T-helper 9 cell (primary cell): Measurements from ENCODE around the gene ZSCAN31.
"Not testable (repeated sequence)": the region's sequence is repeated elsewhere in the genome, so short reads cannot be mapped to it uniquely, and the experiment has no call there.

Experiments
- DNase-seq: peaks from one replicate; pipeline ENCODE4 v3.0.0-alpha.2; 2020

Gene ZSCAN31

DNA sequence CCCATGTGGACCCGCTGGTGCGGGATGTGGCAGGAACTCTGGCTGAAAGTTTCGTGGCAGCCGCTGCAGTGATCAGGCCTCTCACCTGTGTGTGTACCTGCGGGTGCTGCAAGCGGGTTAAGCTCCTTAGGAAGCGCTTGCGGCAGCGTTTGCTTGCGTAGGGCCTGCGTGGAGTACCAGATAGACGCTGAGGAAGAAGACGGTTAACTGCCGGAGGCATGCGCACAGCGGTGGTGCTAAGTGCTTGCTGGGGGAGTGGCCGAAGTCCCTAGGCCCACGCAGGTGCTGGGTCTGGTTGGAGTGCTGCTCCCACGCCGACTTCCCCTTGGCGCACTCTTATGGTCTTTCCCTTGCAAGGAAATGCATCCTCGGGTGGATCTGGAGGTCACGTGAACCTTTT, 23.0 kb downstream of the ZSCAN31 start:
- DNase-seq = no peak

DNA sequence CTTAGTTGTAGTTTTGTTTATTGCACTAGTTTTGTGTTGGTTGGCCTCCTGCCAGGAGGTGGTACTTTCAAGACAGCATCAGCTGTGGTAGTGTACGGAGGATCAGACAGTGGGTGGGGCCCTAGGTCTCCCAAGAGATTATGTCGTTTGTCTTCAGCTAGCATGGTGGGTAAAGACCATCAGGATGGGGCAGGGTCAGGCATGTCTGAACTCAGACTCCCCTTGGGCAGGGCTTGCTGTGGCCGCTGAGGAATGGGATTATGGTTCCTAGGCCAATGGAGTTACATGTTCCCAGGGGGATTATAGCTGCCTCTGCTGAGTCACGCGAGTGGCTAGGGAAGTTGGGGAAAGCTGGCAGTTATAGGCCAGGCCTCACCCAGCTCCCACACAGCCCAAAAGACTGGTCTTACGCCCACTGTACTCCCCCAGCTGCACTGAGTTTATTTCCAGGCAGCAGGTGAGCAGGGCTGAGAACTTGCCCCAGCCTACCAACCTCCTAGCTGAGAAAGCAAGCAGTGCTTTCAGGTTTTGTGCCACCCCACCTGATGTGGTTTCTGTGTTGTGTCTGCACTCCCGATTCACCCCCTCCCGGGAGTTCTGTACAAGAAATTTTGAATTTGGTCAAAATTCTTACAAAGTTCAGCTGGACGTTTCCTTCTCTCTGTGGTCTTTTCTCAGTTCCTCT, 24.7 kb downstream of the ZSCAN31 start:
- no peak for DNase-seq

DNA sequence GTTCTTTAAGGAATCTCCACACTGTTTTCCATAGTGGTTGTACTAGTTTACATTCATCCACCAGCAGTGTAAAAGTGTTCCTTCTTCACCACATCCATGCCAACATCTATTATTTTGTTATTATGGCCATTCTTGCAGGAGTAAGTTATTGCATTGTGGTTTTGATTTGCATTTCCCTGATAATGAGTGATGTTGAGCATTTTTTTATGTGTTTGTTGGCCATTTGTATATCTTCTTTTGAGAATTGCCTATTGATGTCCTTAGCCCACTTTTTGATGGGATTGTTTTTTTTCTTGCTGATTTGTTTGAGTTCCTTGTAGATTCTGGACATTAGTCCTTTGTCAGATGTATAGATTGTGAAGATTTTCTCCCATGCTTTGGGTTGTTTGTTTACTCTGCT, 29.6 kb downstream of the ZSCAN31 start:
- not testable (repeated sequence) for DNase-seq

DNA sequence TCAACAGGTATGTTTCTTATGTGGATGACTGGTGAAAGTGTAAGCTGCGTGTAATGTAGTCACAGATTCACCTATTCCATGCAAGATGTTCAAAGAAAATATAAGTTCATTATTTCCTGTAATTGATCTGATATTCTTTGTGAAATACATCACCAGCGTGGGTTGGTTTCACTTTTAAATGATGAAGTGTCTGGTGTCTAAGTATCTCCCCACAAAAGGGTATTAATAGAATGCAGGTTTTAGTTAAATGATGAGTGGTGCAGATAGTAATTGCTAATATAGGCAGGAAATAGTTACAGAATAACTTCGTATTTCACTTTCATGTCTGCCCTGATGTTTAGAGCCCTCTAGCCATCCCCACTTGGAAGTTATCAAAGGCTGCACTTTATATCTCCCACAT, 32.4 kb downstream of the ZSCAN31 start:
- DNase-seq = no peak

DNA sequence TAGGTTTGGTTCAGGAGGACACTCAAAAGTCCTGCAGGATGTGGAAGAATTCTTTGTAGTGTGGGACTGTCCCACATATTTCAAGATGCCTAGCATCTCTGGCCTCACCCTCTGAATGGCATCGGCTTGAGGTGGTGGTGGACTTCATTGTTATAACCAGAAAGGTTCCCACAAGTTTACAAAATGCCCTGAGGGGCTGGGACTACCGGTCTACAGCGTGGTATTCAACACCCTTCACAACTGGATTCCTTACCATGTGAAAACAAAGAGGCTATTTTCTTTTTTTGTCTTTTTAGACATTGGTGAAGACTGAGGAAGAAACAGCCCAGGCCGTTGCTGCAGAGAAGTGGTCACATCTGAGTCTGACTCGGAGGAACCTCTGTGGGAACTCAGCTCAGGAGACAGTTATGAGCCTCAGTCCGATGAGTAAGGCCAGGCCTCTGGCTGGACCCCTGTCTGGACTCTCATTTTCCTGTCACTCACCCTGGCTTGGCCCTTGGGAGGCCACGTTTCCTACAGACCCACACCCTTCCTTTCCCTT, 39.4 kb downstream of the ZSCAN31 start:
- DNase-seq = no peak

DNA sequence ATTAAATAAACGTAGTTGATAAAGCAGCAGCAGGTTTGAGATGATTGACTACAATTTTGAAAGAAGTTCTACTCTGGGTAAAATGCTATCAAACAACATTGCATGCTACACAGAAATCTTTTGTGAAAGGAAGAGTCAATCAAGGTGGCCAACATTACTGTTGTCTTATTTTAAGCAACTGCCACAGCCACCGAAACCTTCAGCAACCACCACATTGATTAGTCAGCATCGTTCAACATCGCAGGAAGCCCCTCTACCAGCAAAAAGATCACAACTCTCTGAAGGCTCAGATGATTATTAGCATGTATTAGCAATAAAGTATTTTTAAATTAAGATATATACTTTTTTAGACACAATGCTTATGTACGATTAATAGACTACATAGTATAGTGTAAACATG, 40.6 kb downstream of the ZSCAN31 start:
- DNase-seq = no peak

DNA sequence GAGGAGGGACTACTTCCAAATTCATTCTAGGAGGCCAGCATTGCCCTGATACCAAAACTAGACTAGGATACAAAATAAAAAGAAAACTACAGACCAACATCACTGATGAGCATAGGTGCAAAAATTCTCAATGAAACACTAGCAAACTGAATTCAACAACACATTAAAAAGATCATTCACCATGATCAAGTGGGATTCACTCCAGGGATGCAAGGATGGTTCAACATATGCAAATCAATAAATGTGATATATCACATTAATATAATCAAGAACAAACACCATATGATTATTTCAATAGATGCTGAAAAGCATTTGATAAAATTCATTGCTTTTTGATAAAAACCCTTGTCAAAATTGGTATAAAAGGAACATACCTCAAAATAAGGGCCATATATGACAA, 44.4 kb downstream of the ZSCAN31 start:
- no peak for DNase-seq

DNA sequence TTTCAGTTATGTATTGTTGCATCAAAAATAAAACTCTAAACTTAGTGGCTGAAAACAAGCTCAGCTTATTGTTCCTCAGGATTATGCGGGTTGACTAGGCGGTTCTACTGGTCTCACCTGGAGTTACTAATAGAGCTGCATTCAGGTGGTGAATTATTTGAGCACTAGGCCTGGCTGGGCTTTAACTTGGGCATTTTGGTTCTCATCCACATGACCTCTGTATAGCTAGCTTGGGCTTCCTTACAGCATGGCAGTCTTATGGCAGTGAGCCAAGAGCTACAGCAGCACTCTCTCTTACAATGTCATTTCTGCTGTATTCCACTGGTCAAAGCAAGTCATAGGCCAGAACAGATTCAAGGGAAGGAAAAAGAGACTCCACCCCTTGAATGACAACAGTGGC, 53.0 kb downstream of the ZSCAN31 start:
- DNase-seq = no peak

DNA sequence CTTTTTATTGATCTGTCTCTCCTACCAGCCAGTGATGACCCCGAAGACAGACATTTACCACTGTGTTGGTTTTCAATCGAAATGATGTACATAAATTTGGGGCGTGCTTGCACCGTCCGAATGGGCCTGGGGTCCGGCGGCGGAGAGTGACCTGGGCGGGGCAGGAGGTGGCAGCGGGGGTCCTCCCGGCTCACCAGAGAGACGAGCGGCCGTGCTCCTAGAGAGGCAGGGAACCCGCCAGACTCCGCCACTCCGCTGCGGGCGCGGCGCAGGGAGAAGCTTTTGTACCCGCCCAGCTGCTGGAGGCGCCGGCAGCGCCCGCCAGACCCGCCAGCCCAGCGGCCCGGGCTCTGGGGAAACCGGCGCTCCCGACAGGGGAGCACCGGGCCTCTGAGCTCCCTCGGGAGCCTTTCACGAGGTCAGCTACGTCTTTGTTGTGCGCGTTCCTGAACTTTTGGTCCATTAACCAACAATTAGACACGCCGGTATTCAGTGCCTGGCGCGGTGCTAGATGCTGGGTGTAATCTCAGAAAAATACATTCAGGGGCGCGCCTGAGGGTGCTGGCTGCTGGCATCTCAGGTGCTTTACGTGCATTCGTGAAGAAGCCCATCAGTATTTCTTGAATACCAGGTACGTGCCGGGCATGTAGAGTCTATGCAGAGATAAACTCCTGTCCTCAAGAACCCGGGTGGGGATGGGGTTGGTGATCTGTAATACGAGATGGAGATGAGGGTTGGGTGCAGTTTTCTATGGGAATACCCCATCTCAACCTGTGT, 54.5 kb downstream of the ZSCAN31 start, which contains the start of gene PGBD1:
Gene PGBD1, plus strand, starts transcription at position 285 of the 777 bp plus-strand sequence. CDS start 2,242 bp downstream, outside the sequence.
- peak; percentile 19 for DNase-seq

DNA sequence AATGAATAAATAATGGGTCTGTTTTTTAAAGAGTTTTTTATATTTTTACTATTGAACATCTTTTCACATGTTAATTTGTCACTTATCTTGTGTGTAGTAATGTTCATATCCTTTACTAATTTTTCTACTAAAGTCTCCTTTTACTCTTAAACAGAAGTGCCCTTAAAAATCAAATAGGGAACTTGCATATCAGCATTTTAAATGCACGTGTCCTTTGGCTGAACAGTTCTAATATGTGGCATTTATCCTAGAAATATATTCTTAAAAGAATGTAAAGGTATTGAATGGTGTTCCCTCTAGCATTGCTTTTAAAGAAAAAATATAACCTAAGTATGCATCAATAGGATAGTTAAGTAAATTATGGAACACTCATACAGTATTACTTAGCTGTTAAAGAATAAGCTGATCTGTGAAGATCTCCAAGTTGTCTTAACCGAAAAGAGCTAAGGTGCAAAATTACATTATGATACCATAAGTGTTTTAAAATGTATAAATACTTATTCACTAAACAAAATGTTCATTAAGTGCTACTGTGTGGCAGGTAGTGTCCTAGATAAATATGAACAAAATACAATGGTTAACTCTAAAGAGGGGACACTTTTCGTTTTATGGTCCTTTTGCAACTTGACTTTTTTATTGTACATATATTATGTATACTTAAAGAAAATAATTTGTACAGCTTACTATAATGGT, 55.2 kb downstream of the ZSCAN31 start:
- no peak for DNase-seq

DNA sequence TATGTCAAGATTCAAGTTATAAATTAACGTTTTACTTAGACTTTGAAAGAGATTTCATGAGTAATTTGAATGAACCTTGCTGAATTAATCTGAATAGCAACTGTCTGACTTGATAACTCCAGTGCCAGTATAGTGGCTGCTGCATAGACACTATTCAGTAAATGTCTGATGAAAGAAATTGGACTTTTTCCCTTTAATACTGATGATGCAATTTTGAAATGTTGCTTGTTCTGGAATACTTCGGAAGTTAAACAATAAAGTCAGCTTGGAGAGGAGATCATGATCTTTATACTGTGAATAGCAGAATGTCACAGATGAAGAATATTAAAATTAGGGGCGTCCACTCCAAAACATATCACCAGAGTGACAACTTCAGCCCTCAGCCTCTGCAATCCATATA, 58.2 kb downstream of the ZSCAN31 start:
- DNase-seq = no peak

DNA sequence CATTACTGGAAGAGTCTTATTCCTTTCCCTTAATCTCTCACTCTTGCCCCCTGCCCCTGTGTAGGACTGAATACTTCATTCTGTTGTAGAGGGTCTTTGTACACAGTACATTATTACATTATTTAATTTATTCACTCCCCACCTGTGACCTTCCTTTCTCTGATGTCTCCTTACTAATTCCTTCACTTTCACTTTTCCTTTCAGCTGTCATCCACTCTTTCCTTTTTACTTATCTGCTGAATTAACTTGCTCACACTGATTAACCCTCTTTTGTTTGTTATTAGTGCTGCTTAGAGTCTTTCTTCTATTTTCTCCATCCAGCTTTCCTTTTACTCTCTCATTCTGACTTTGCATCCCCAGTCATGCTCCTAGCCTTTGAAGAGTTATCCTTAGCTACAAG, 61.1 kb downstream of the ZSCAN31 start:
- no peak for DNase-seq
